ENCODE measurements around the gene FAM170B. TPM values are rescaled to one million over a fixed set of nuclear protein-coding genes. Genes with fewer than 3 reads are reported as not detected.

Gene FAM170B
- total and polyA plus RNA-seq, 2 donors (not counting 3 experiments of a cell fraction or from before 2014, with no cell fraction given), result not detected

DNA sequence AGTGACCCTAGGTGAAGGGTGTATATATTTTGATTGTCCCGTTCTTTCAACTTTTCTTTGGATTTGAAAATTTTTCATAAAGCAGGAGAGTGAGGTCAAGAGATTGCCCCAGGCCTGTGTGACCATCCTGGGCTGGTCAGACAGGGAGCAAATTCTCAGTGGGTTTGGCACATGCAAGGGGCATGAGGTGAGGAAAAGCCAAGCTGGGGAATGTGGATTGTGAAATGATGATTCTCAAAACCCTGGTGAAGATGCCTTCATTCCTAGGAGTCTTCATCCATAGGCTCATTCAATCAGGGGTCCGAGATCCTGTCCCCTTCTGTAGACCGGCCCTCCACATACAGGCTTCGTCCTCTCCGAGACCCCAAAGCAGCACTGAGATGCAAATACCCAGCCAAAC, 27.0 kb upstream of the FAM170B start:
- DNase-seq (ENCODE audit: low read depth, low spot score), result no peak
- dilution Hi-C loops (cut with MboI; ENCODE audit: extremely low pct_ligation_motif_present, low sequenced_read_pairs), result no loop called here
- Histone ChIP-seq H3K27me3 (ENCODE audit: control insufficient read depth in 2 of 2, insufficient read depth in 2 of 2, low read length in 2 of 2) (no peaks in the 10 kb centered on the region), H3K4me3 (replicated peaks in 1 of 3; ENCODE audit: insufficient read depth in 1 of 3, low read depth in 1 of 3, low read length in 3 of 3) (no peak overlapping the region), H3K27ac (ENCODE audit: insufficient read depth, low read depth, low read length) (no peak overlapping the region), H3K9ac (replicated peaks; ENCODE audit: extremely low read depth, insufficient read depth, low read length) (no peak overlapping the region), H3K36me3 (ENCODE audit: control insufficient read depth in 2 of 2, extremely low read depth in 1 of 2, insufficient read depth in 2 of 2, low read length in 2 of 2) (no peaks in the 10 kb centered on the region), H3K9me3 (replicated peaks; ENCODE audit: control insufficient read depth, insufficient read depth, low read length) (no peaks in the 10 kb centered on the region), H3K79me2 (ENCODE audit: control insufficient read depth, insufficient read depth, low read length) (no peaks in the 10 kb centered on the region), H3K9me1 (replicated peaks; ENCODE audit: control insufficient read depth, extremely low read depth, insufficient read depth, low read length) (no peaks in the 10 kb centered on the region), H4K20me1 (replicated peaks; ENCODE audit: control insufficient read depth, extremely low read depth, insufficient read depth, low read length) (no peaks in the 10 kb centered on the region), H3K4me2 (ENCODE audit: insufficient read depth, low read length) (no peak overlapping the region), H2AFZ (ENCODE audit: low read depth, low read length) (no peak overlapping the region), H3K4me1 (ENCODE audit: control insufficient read depth, extremely low read depth, insufficient read depth, low read length) (no peaks in the 10 kb centered on the region)
- intact Hi-C loops (cut with micrococcal nuclease), result no loop called here
- FAIRE-seq, result no peak
- BruUV-seq (replicated peaks), result no TSS peak
- CTCF ChIA-PET, result interaction anchor here (0.8 to 3.3 kb wide), 4 partner anchors 17 to 502 kb away, joined by 3 to 28 read pairs (median 5); no protein-coding TSS in a partner anchor
- TF ChIP-seq, protein P1, sequence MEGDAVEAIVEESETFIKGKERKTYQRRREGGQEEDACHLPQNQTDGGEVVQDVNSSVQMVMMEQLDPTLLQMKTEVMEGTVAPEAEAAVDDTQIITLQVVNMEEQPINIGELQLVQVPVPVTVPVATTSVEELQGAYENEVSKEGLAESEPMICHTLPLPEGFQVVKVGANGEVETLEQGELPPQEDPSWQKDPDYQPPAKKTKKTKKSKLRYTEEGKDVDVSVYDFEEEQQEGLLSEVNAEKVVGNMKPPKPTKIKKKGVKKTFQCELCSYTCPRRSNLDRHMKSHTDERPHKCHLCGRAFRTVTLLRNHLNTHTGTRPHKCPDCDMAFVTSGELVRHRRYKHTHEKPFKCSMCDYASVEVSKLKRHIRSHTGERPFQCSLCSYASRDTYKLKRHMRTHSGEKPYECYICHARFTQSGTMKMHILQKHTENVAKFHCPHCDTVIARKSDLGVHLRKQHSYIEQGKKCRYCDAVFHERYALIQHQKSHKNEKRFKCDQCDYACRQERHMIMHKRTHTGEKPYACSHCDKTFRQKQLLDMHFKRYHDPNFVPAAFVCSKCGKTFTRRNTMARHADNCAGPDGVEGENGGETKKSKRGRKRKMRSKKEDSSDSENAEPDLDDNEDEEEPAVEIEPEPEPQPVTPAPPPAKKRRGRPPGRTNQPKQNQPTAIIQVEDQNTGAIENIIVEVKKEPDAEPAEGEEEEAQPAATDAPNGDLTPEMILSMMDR (IDR thresholded peaks at IDR 0.05; ENCODE audit: extremely low read depth in 1 of 2, insufficient read depth in 1 of 2, low read depth in 1 of 2, low read length in 2 of 2), result no peak
- TF ChIP-seq, protein P2, sequence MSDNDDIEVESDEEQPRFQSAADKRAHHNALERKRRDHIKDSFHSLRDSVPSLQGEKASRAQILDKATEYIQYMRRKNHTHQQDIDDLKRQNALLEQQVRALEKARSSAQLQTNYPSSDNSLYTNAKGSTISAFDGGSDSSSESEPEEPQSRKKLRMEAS (IDR thresholded peaks at IDR 0.05; ENCODE audit: insufficient read depth, insufficient read length), result no peak
- TF ChIP-seq POLR2A (IDR thresholded peaks at IDR 0.05; ENCODE audit: low read depth, low read length) (no peak), GATA2 (IDR thresholded peaks at IDR 0.05; ENCODE audit: insufficient read depth, insufficient read length, low read depth, low read length) (no peak), JUN (IDR thresholded peaks at IDR 0.05; ENCODE audit: borderline replicate concordance, insufficient read depth, insufficient read length, low read depth) (no peak), FOS (IDR thresholded peaks at IDR 0.05; ENCODE audit: borderline replicate concordance, insufficient read depth, low read length) (no peak), POLR2AphosphoS5 (IDR thresholded peaks at IDR 0.05; ENCODE audit: insufficient read depth, low read depth, low read length) (no peak), EZH2 (IDR thresholded peaks at IDR 0.05; ENCODE audit: borderline replicate concordance, low read depth, low read length, severe bottlenecking) (no peak), MYC (IDR thresholded peaks at IDR 0.05; ENCODE audit: low read depth, low read length) (no peak)
- POLR2A ChIA-PET, result no interaction called here

Data from endothelial cell of umbilical vein (primary cell).